Activated CD8-positive, alpha-beta T cell treated with anti-CD3 and anti-CD28 coated beads for 36 hours (primary cell): ENCODE results near the gene TMEM94. TPM values are rescaled to one million over a fixed set of nuclear protein-coding genes. Genes with fewer than 3 reads are reported as not detected.

Source experiments
- ATAC-seq: fragments of 200-7000 bp; cut with Tn5 transposase; one replicate; pipeline ENCODE4 v1.10.0; 2021; ENCODE audit warnings: mild to moderate bottlenecking, moderate library complexity
- CTCF ChIA-PET: fragments of 350-600 bp; sonication (Branson Sonifier 250); formaldehyde crosslinking; loops from one replicate; lab custom pipeline; 2021; ENCODE audit warnings: antibody characterized with exemption; lab: Charles Lee
- POLR2A ChIA-PET: fragments of 350-600 bp; sonication (Branson Sonifier 250); formaldehyde crosslinking; loops from one replicate; lab custom pipeline; 2021; ENCODE audit warnings: antibody characterized with exemption; lab: Charles Lee
- DNase-seq: peaks from one replicate; pipeline ENCODE4 v3.0.0-alpha.2; 2020
- H3K27ac Mint-ChIP-seq: one replicate; pipeline ENCODE4 v1.8.0; 2021; ENCODE audit warnings: mild to moderate bottlenecking, mixed read lengths
- H3K27me3 Mint-ChIP-seq: one replicate; pipeline ENCODE4 v1.8.0; 2021; ENCODE audit warnings: mixed read lengths
- H3K36me3 Mint-ChIP-seq: one replicate; pipeline ENCODE4 v1.8.0; 2021; ENCODE audit warnings: low read depth, mixed read lengths
- H3K4me1 Mint-ChIP-seq: one replicate; pipeline ENCODE4 v1.8.0; 2021; ENCODE audit warnings: low read depth, mixed read lengths
- H3K4me3 Mint-ChIP-seq: one replicate; pipeline ENCODE4 v1.8.0; 2021; ENCODE audit warnings: mild to moderate bottlenecking, moderate library complexity, mixed read lengths
- H3K9me3 Mint-ChIP-seq: one replicate; pipeline ENCODE4 v1.8.0; 2021; ENCODE audit warnings: mixed read lengths
- intact Hi-C: fragments of 100-400 bp; cut with micrococcal nuclease; formaldehyde crosslinking; loops from one replicate; pipeline ENCODE4 v1.10.0; 2022
- total RNA-seq, 2 experiments: library from RNA; stranded (reverse); gene quantifications; one replicate each; pipeline ENCODE4 v1.2.3, GENCODE V29; 2021
- TF ChIP-seq, protein P1 (sequence below): fragments of 200-600 bp; IDR thresholded peaks from one replicate; pipeline ENCODE4 v1.8.0; 2022; ENCODE audit warnings: antibody characterized with exemption, mild to moderate bottlenecking

Gene TMEM94
- total RNA-seq, 2 experiments from 2014 or later, result 55.3 to 56.4 TPM

DNA sequence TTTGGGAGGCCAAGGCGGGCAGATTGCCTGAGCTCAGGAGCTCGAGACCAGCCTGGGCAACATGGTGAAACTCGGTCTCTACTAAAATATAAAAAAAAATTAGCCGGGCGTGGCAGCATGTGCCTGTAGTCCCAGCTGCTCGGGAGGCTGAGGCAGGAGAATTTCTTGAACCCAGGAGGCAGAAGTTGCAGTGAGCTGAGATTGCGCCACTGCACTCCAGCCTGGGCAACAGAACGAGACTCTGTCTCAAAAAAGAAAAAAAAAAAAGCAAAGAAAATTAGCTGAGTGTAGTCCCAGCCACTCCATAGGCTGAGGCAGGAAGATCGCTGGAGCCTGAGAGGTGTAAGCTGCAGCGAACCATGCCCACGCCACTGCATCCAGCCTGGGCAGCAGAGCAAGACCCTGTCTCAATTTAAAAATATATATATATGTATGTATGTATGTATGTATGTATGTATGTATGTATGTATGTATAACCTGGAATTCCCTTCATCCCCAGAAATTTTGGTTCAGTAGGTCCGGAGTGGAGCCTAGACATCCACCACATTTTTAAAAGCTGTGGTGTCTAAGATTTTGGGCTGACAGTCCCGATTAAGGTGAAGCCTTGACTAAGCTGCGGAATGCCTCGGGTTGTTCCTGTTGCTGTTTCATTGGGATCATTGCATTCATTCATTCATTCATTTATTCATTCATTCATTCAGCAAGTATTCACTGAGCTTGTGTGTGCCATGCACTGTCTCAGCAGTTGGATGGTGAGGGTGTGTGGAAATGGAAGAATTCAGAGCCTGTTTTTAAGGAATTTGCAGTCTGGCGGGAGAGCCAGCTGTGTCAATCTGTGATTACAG, 25.9 kb downstream of the TMEM94 start:
- H3K4me3 Mint-ChIP-seq, result no peak overlapping the region
- TF ChIP-seq, protein P1, sequence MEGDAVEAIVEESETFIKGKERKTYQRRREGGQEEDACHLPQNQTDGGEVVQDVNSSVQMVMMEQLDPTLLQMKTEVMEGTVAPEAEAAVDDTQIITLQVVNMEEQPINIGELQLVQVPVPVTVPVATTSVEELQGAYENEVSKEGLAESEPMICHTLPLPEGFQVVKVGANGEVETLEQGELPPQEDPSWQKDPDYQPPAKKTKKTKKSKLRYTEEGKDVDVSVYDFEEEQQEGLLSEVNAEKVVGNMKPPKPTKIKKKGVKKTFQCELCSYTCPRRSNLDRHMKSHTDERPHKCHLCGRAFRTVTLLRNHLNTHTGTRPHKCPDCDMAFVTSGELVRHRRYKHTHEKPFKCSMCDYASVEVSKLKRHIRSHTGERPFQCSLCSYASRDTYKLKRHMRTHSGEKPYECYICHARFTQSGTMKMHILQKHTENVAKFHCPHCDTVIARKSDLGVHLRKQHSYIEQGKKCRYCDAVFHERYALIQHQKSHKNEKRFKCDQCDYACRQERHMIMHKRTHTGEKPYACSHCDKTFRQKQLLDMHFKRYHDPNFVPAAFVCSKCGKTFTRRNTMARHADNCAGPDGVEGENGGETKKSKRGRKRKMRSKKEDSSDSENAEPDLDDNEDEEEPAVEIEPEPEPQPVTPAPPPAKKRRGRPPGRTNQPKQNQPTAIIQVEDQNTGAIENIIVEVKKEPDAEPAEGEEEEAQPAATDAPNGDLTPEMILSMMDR, result no peak
- no peak overlapping the region for H3K27ac Mint-ChIP-seq
- H3K9me3 Mint-ChIP-seq, result no peaks in the 10 kb centered on the region
- H3K36me3 Mint-ChIP-seq, result peaks cover 2% of the 10 kb centered on the region
- no peaks in the 10 kb centered on the region for H3K27me3 Mint-ChIP-seq
- DNase-seq, result no peak
- POLR2A ChIA-PET, result interaction anchor here (0.8 to 1.7 kb wide), 2 partner anchors 26 to 34 kb away, joined by 3 to 5 read pairs; partner anchors contain the start of gene TMEM94
- ATAC-seq, result no peak
- H3K4me1 Mint-ChIP-seq, result peaks cover 11% of the 10 kb centered on the region
- intact Hi-C loops, result no loop called here
- CTCF ChIA-PET, result interaction anchor here (0.6 to 1.6 kb wide), 2 partner anchors 58 to 265 kb away, joined by 3 read pairs; no protein-coding TSS in a partner anchor

DNA sequence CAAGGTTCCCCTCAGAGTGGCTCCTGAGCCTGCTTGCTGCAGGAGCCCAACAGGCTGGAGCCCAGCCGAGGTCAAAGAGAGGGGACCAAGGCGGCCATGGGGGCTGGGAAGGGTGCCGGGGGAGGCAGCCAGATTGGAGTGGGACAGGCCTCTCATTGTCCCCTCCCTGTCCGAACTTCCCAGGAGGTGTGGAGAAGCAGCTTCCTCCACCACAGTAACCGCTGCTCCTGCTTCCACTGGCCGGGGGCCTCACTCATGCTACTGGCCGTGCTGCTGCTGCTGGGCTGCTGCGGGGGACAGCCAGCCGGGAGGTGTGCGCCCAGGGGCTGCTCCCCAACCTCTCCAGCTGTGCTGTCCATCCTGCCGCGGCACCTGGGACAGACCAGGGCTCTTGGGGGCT, 29.3 kb downstream of the TMEM94 start:
- CTCF ChIA-PET, result interaction anchor here (2.3 kb wide), 1 partner anchor 30 kb away, joined by 5 read pairs; the partner anchor contains the start of gene TMEM94

DNA sequence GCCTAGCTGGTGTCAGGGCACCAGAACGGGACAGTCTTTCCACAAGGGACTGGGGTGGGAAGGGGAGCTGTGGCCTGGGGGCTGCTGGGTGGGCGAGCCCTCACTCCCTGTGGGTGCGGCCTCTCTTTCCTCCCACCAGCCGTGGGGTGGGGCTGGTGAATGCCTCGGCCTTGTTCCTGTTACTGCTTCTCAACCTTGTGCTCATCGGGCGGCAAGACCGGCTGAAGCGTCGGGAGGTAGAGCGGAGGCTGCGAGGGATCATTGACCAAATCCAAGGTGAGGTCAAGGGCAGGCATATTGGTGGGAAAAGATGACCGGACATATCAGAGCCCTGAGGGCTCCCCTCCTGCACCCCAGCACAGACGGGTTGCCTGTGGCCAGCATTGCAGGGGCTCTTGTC, 29.7 kb downstream of the TMEM94 start:
- ChIA-PET CTCF (interaction anchor here (2.3 kb wide), 1 partner anchor 30 kb away, joined by 5 read pairs; the partner anchor contains the start of gene TMEM94), POLR2A (no interaction called here)
- ATAC-seq, result no peak
- no peak overlapping the region for H3K4me3 Mint-ChIP-seq
- no peak for DNase-seq
- H3K9me3 Mint-ChIP-seq, result no peaks in the 10 kb centered on the region
- intact Hi-C loops, result no loop called here
- H3K27ac Mint-ChIP-seq, result peak overlapping the region; percentile 95
- TF ChIP-seq, protein P1, result no peak
- peaks cover 2% of the 10 kb centered on the region for H3K36me3 Mint-ChIP-seq
- H3K27me3 Mint-ChIP-seq, result no peaks in the 10 kb centered on the region
- peaks cover 17% of the 10 kb centered on the region for H3K4me1 Mint-ChIP-seq

More for the DNA sequence above, 29.3 kb downstream of the TMEM94 start:
- ATAC-seq (no peak), DNase-seq (no peak)
- Mint-ChIP-seq H3K27ac (no peak overlapping the region), H3K27me3 (no peaks in the 10 kb centered on the region), H3K9me3 (no peaks in the 10 kb centered on the region), H3K4me1 (peaks cover 17% of the 10 kb centered on the region), H3K4me3 (no peak overlapping the region), H3K36me3 (peaks cover 2% of the 10 kb centered on the region)
- intact Hi-C loops, result no loop called here
- TF ChIP-seq, protein P1, result no peak
- POLR2A ChIA-PET, result no interaction called here

DNA sequence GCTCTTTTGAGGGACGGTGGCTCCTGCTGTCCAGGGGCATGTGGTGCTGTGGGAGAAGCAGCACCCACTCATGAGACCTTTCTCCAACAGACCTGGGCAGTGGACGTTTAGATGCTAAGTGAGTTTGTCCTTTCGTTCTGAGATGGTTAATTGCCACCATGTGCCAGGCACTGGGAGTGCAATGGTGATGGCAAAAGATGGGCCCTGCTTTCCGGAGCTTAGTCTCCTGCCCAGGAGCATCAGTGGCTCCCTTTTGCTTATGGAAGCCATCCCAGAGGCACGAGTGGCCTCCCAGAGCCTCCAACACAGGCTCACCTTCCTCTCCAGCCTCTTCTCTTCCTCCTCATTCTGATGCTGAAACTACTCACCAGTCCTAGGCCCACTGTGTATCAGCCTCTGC, 30.5 kb downstream of the TMEM94 start:
- peaks cover 17% of the 10 kb centered on the region for H3K4me1 Mint-ChIP-seq
- no peak for ATAC-seq
- CTCF ChIA-PET, result interaction anchor here (0.8 to 2.3 kb wide), 6 partner anchors 11 to 147 kb away, joined by 3 to 7 read pairs (median 5); partner anchors contain the start of genes SMIM5, TMEM94 and TSEN54
- H3K4me3 Mint-ChIP-seq, result peak overlapping the region; percentile 45
- POLR2A ChIA-PET, result interaction anchor here (0.6 to 1.1 kb wide), 2 partner anchors 37 to 236 kb away, joined by 3 read pairs; no protein-coding TSS in a partner anchor
- H3K9me3 Mint-ChIP-seq, result no peaks in the 10 kb centered on the region
- peak overlapping the region; percentile 95 for H3K27ac Mint-ChIP-seq
- peaks cover 2% of the 10 kb centered on the region for H3K36me3 Mint-ChIP-seq
- TF ChIP-seq, protein P1, result no peak
- intact Hi-C loops, result no loop called here
- no peaks in the 10 kb centered on the region for H3K27me3 Mint-ChIP-seq
- no peak for DNase-seq
